Thyroid gland (tissue), 4 donors: ENCODE results near the gene SLF1. TPM values are rescaled to one million over a fixed set of nuclear protein-coding genes. Genes with fewer than 3 reads are reported as not detected.

ENCODE experiments used
- DNase-seq, 2 donors: peaks; one replicate each; pipeline ENCODE4 v3.0.0-alpha.2; 2019
- H3K27ac ChIP-seq, 3 donors: fragments of 200-600 bp; sonication (generic); 1 replicate in 2 of 3; 2 replicates in 1 of 3; pipeline ENCODE4 v1.5.1; 2016 to 2019; ENCODE audit warnings: mild to moderate bottlenecking in 1 of 3, moderate library complexity in 1 of 3
- H3K27me3 ChIP-seq: fragments of 200-600 bp; sonication (generic); one replicate; pipeline ENCODE4 v1.5.1; 2019
- H3K36me3 ChIP-seq, 2 donors: fragments of 200-600 bp; sonication (generic); one replicate each; pipeline ENCODE4 v1.5.1; 2016 to 2019
- H3K4me1 ChIP-seq, 2 donors: fragments of 200-600 bp; sonication (generic); one replicate each; pipeline ENCODE4 v1.5.1; 2017 to 2019
- H3K4me3 ChIP-seq, 3 donors: fragments of 200-600 bp; sonication (generic); replicated peaks in 1 of 3; 1 replicate in 2 of 3; 2 replicates in 1 of 3; pipeline ENCODE4 v1.5.1; 2016; ENCODE audit warnings: mild to moderate bottlenecking in 1 of 3
- H3K9me3 ChIP-seq: fragments of 200-600 bp; sonication (generic); one replicate; pipeline ENCODE4 v1.5.1; 2017
- CTCF ChIP-seq, 6 experiments: fragments of 200-600 bp in 3 of 6; fragments of 450-650 bp in 3 of 6; sonication (generic) in 3 of 6; IDR thresholded peaks; one replicate each; pipeline ENCODE4 v1.5.1; 2016 to 2019; ENCODE audit warnings: antibody characterized with exemption in 6 of 6, mild to moderate bottlenecking in 2 of 6, inconsistent platforms in 1 of 6, moderate library complexity in 1 of 6
- POLR2A ChIP-seq, 2 donors: fragments of 450-650 bp; IDR thresholded peaks; one replicate each; pipeline ENCODE4 v1.6.1; 2017; ENCODE audit warnings: antibody characterized with exemption in 2 of 2, mild to moderate bottlenecking in 2 of 2, moderate library complexity in 1 of 2
- WGBS, 2 donors: methylation state at CpG; one replicate each; pipeline ENCODE4 v1.1.5; 2017; 5-methylcytosine and 5-hydroxymethylcytosine counted together
- intact Hi-C: fragments of 100-400 bp; cut with DNase I; formaldehyde crosslinking; loops from one replicate; pipeline ENCODE4 v1.15.1; 2023
- total RNA-seq, 4 donors: library from RNA; depleted of rRNA; stranded (reverse); fragments of >200 nt; gene quantifications; one replicate each; pipeline ENCODE4 v1.2.3, GENCODE V29; 2016

The SLF1 gene
- total RNA-seq, 4 donors from 2014 or later = 5.6 to 17.4 (median 9.0) TPM

GRCh38 chr5:94711785-94712184 lies 93.3 kb downstream of the SLF1 start:
- H3K27ac ChIP-seq = no peak overlapping the region

GRCh38 chr5:94715768-94716167 lies 97.3 kb downstream of the SLF1 start:
- Histone ChIP-seq H3K36me3 (no peaks in the 10 kb centered on the region), H3K4me1 (no peaks in the 10 kb centered on the region), H3K27ac (no peak overlapping the region), H3K27me3 (no peaks in the 10 kb centered on the region), H3K9me3 (no peaks in the 10 kb centered on the region), H3K4me3 (no peak overlapping the region)
- intact Hi-C loops = no loop called here
- TF ChIP-seq CTCF (IDR thresholded peaks at IDR 0.05) (no peak), POLR2A (IDR thresholded peaks at IDR 0.05) (no peak)
- 73% methylated on average over 3 of the region's 3 CpGs for WGBS, 2 donors
- DNase-seq = no peak

More at GRCh38 chr5:94711785-94712184, 93.3 kb downstream of the SLF1 start:
- no peak for DNase-seq
- no peaks in the 10 kb centered on the region for H3K4me1 ChIP-seq
- no peak overlapping the region for H3K4me3 ChIP-seq
- no peaks in the 10 kb centered on the region for H3K36me3 ChIP-seq
- TF ChIP-seq CTCF (IDR thresholded peaks at IDR 0.05) = no peak
- TF ChIP-seq POLR2A (IDR thresholded peaks at IDR 0.05) = no peak
- no peaks in the 10 kb centered on the region for H3K27me3 ChIP-seq
- no peaks in the 10 kb centered on the region for H3K9me3 ChIP-seq
- intact Hi-C loops = no loop called here

GRCh38 chr5:94725142-94725541 lies 106.7 kb downstream of the SLF1 start:
- no peaks in the 10 kb centered on the region for H3K4me1 ChIP-seq
- no peak overlapping the region for H3K4me3 ChIP-seq
- H3K27me3 ChIP-seq = no peaks in the 10 kb centered on the region
- TF ChIP-seq CTCF (IDR thresholded peaks at IDR 0.05) (no peak), POLR2A (IDR thresholded peaks at IDR 0.05) (no peak)
- H3K36me3 ChIP-seq = no peaks in the 10 kb centered on the region
- intact Hi-C loops = no loop called here
- H3K9me3 ChIP-seq = no peaks in the 10 kb centered on the region
- 51% methylated on average over 1 of the region's 1 CpG for WGBS, 2 donors
- H3K27ac ChIP-seq = no peak overlapping the region
- DNase-seq = no peak

- Histone ChIP-seq H3K27ac (no peak overlapping the region), H3K4me1 (no peaks in the 10 kb centered on the region), H3K36me3 (no peaks in the 10 kb centered on the region), H3K27me3 (no peaks in the 10 kb centered on the region), H3K4me3 (no peak overlapping the region), H3K9me3 (no peaks in the 10 kb centered on the region)
- TF ChIP-seq CTCF (IDR thresholded peaks at IDR 0.05) = no peak
- no peak for TF ChIP-seq POLR2A (IDR thresholded peaks at IDR 0.05)
- WGBS, 2 donors = 70 to 81% methylated on average over 1 of the region's 1 CpG
- DNase-seq = no peak
- intact Hi-C loops = no loop called here
Measured at GRCh38 chr5:94731471-94731870, 113.0 kb downstream of the SLF1 start.

- no peaks in the 10 kb centered on the region for H3K9me3 ChIP-seq
- no peak for DNase-seq
- no peaks in the 10 kb centered on the region for H3K36me3 ChIP-seq
- no peak overlapping the region for H3K27ac ChIP-seq
- no peaks in the 10 kb centered on the region for H3K4me1 ChIP-seq
- TF ChIP-seq POLR2A (IDR thresholded peaks at IDR 0.05) = no peak
- no peak for TF ChIP-seq CTCF (IDR thresholded peaks at IDR 0.05)
- 89 to 93% methylated on average over 1 of the region's 1 CpG for WGBS, 2 donors
- H3K4me3 ChIP-seq = no peak overlapping the region
- intact Hi-C loops = no loop called here
- H3K27me3 ChIP-seq = no peaks in the 10 kb centered on the region
Measured at GRCh38 chr5:94736498-94736897, 118.0 kb downstream of the SLF1 start.
